Activated CD4-positive, alpha-beta T cell treated with anti-CD3 and anti-CD28 coated beads, Interleukin-2, Interleukin-6, amounts not matched to agents 100 ng/mL and 50 ng/mL, durations not matched to agents 16 hours and 8 hours (primary cell): ENCODE results near the gene TEAD2.
"Not testable (repeated sequence)": the region's sequence is repeated elsewhere in the genome, so short reads cannot be mapped to it uniquely, and the experiment has no call there.

Source experiments
- DNase-seq: peaks from one replicate; pipeline ENCODE4 v3.0.0-alpha.2; 2020

TEAD2 gene

GRCh38 chr19:49328741-49329140 lies 33.5 kb downstream of the TEAD2 start:
- no peak for DNase-seq

- DNase-seq: peak; percentile 62
Measured at GRCh38 chr19:49327878-49328544, 34.2 kb downstream of the TEAD2 start.

- DNase-seq: no peak
Measured at GRCh38 chr19:49326165-49326704, 36.0 kb downstream of the TEAD2 start.

GRCh38 chr19:49325756-49326155 lies 36.5 kb downstream of the TEAD2 start:
- DNase-seq: not testable (repeated sequence)

- DNase-seq: no peak
Measured at GRCh38 chr19:49324801-49325576, 37.2 kb downstream of the TEAD2 start, which contains the start of gene SLC6A16. Gene SLC6A16, minus strand, starts transcription at chr19:49325191. Its CDS starts 13,844 bp downstream, at chr19:49311347.

- DNase-seq: no peak
Measured at GRCh38 chr19:49318296-49318695, 43.9 kb downstream of the TEAD2 start.

GRCh38 chr19:49316284-49316683 lies 45.9 kb downstream of the TEAD2 start:
- DNase-seq: no peak

GRCh38 chr19:49315111-49315510 lies 47.1 kb downstream of the TEAD2 start:
- DNase-seq: no peak

- DNase-seq: no peak
Measured at GRCh38 chr19:49309087-49309486, 53.1 kb downstream of the TEAD2 start.

- DNase-seq: not testable (repeated sequence)
Measured at GRCh38 chr19:49306734-49307133, 55.5 kb downstream of the TEAD2 start.

GRCh38 chr19:49301866-49302252 lies 60.4 kb downstream of the TEAD2 start:
- no peak for DNase-seq

- DNase-seq: peak; percentile 87
Measured at GRCh38 chr19:49301165-49301865, 60.9 kb downstream of the TEAD2 start.

GRCh38 chr19:49298653-49299052 lies 63.6 kb downstream of the TEAD2 start:
- not testable (repeated sequence) for DNase-seq

GRCh38 chr19:49297403-49297802 lies 64.8 kb downstream of the TEAD2 start:
- DNase-seq: no peak

GRCh38 chr19:49295208-49295880 lies 66.9 kb downstream of the TEAD2 start:
- DNase-seq: no peak

- no peak for DNase-seq
Measured at GRCh38 chr19:49294401-49294800, 67.8 kb downstream of the TEAD2 start.
